Aorta (tissue), 5 donors: ENCODE results near the gene MOGAT1. TPM values are rescaled to one million over a fixed set of nuclear protein-coding genes. Genes with fewer than 3 reads are reported as not detected.

Source experiments
- ATAC-seq: fragments of 200-7000 bp; cut with Tn5 transposase; one replicate; pipeline ENCODE4 v1.9.1; 2022; ENCODE audit warnings: moderate library complexity; ENCODE audit not compliant: low FRiP score
- DNase-seq, 2 donors: peaks; one replicate each; pipeline ENCODE4 v3.0.0-alpha.2; 2020
- H3K27ac ChIP-seq, 2 donors: one replicate each; pipeline ENCODE4 v1.5.1; 2013; ENCODE audit warnings: low read length in 2 of 2, mild to moderate bottlenecking in 2 of 2, moderate library complexity in 2 of 2, control low read depth in 1 of 2, inconsistent platforms in 1 of 2, low read depth in 1 of 2
- H3K27me3 ChIP-seq, 2 donors: one replicate each; pipeline ENCODE4 v1.6.1; 2013; ENCODE audit warnings: control low read depth in 1 of 2, low read length in 1 of 2, mild to moderate bottlenecking in 1 of 2, moderate library complexity in 1 of 2; ENCODE audit not compliant: insufficient read depth in 2 of 2, control insufficient read depth in 1 of 2
- H3K36me3 ChIP-seq, 2 donors: one replicate each; pipeline ENCODE4 v1.6.1; 2013; ENCODE audit warnings: control low read depth in 1 of 2, low read length in 1 of 2, mild to moderate bottlenecking in 1 of 2; ENCODE audit not compliant: insufficient read depth in 2 of 2, control insufficient read depth in 1 of 2
- H3K4me1 ChIP-seq, 2 donors: one replicate each; pipeline ENCODE4 v1.6.1; 2013; ENCODE audit warnings: low read length in 2 of 2, control low read depth in 1 of 2, mild to moderate bottlenecking in 1 of 2, moderate library complexity in 1 of 2; ENCODE audit not compliant: insufficient read depth in 2 of 2, control insufficient read depth in 1 of 2
- H3K4me3 ChIP-seq, 2 donors: one replicate each; pipeline ENCODE4 v1.5.1; 2013; ENCODE audit warnings: low read length in 2 of 2, control low read depth in 1 of 2, mild to moderate bottlenecking in 1 of 2
- H3K9me3 ChIP-seq: one replicate; pipeline ENCODE4 v1.6.1; 2013; ENCODE audit warnings: mild to moderate bottlenecking, low read length; ENCODE audit not compliant: control insufficient read depth
- WGBS, 2 donors: extraction: QIAGEN DNeasy Blood & Tissue Kit; methylation state at CpG; one replicate each; pipeline ENCODE4 v1.1.7; 2013; 5-methylcytosine and 5-hydroxymethylcytosine counted together
- intact Hi-C, 2 donors: fragments of 100-400 bp; cut with DNase I; formaldehyde crosslinking; loops; one replicate each; pipeline versions ENCODE4 v1.14.2 to v1.15.0; 2022
- polyA plus RNA-seq, 2 donors: library from polyadenylated mRNA; stranded (reverse); fragments of 200-250 nt; gene quantifications; one replicate each; pipeline ENCODE4 v1.2.3, GENCODE V29; 2013
- total RNA-seq, 2 donors: library from RNA; stranded (reverse); fragmentation: NEBNext Ultra II Directional; extraction: Animal tissue kit (Norgen Biotek cat#: 25700); gene quantifications; one replicate each; pipeline ENCODE4 v1.2.1, GENCODE V29; 2021
- donor health status: healthy with polysubstance abuse.
- donor health status: Bipolar disorder and iron deficiency.
- donor health status: DM: no; HTN: no; CAD: no.
- donor health status: DM: no; HTN: no; CAD: no.
- donor health status: DM: yes; HTN: yes; CAD: no.

MOGAT1 gene
- total and polyA plus RNA-seq, 4 donors: not detected

- ATAC-seq (no peak), DNase-seq (no peak)
- H3K4me3 ChIP-seq: no peak overlapping the region
- H3K4me1 ChIP-seq: peaks cover 8 to 11% of the 10 kb centered on the region in 2 donors
- intact Hi-C loops: no loop called here
- WGBS, 2 donors: 82 to 83% methylated on average over 6 of the region's 6 CpGs
- H3K9me3 ChIP-seq: no peaks in the 10 kb centered on the region
- H3K36me3 ChIP-seq: no peaks in the 10 kb centered on the region
- H3K27me3 ChIP-seq: no peaks in the 10 kb centered on the region
- H3K27ac ChIP-seq: no peak overlapping the region
These were observed 65.5 kb downstream of the MOGAT1 start for GRCh38 chr2:222736924-222737323.

- no peaks in the 10 kb centered on the region for H3K9me3 ChIP-seq
- peaks cover 6 to 8% of the 10 kb centered on the region in 2 donors for H3K4me1 ChIP-seq
- no peaks in the 10 kb centered on the region for H3K27me3 ChIP-seq
- H3K36me3 ChIP-seq: no peaks in the 10 kb centered on the region
- DNase-seq (no peak), ATAC-seq (no peak)
- intact Hi-C loops: no loop called here
- H3K4me3 ChIP-seq: no peak overlapping the region
- 96% methylated on average over 5 of the region's 5 CpGs for WGBS, 2 donors
- H3K27ac ChIP-seq: no peak overlapping the region
These were observed 66.9 kb downstream of the MOGAT1 start for GRCh38 chr2:222738312-222738711.

GRCh38 chr2:222738809-222739208 lies 67.4 kb downstream of the MOGAT1 start:
- 72 to 73% methylated on average over 3 of the region's 3 CpGs for WGBS, 2 donors
- no peaks in the 10 kb centered on the region for H3K9me3 ChIP-seq
- peaks cover under 1 to 6% of the 10 kb centered on the region in 2 donors for H3K4me1 ChIP-seq
- no peak for DNase-seq
- no peaks in the 10 kb centered on the region for H3K27me3 ChIP-seq
- H3K36me3 ChIP-seq: no peaks in the 10 kb centered on the region
- no peak for ATAC-seq
- no peak overlapping the region for H3K4me3 ChIP-seq
- H3K27ac ChIP-seq: no peak overlapping the region
- intact Hi-C loops: no loop called here

GRCh38 chr2:222739939-222740338 lies 68.5 kb downstream of the MOGAT1 start:
- 93 to 94% methylated on average over 4 of the region's 4 CpGs for WGBS, 2 donors
- intact Hi-C loops: no loop called here
- DNase-seq: no peak
- H3K36me3 ChIP-seq: no peaks in the 10 kb centered on the region
- H3K4me3 ChIP-seq: no peak overlapping the region
- no peak overlapping the region for H3K27ac ChIP-seq
- no peak for ATAC-seq
- H3K9me3 ChIP-seq: no peaks in the 10 kb centered on the region
- no peaks in the 10 kb centered on the region for H3K27me3 ChIP-seq
- no peaks in the 10 kb centered on the region for H3K4me1 ChIP-seq

GRCh38 chr2:222743251-222743812 lies 71.9 kb downstream of the MOGAT1 start:
- Histone ChIP-seq H3K27ac (peak overlapping the region; percentile 4 to 49), H3K9me3 (no peaks in the 10 kb centered on the region), H3K27me3 (no peaks in the 10 kb centered on the region), H3K4me1 (peaks cover 0 to 10% of the 10 kb centered on the region in 2 donors), H3K36me3 (no peaks in the 10 kb centered on the region), H3K4me3 (peak overlapping the region in 1 of 2 donors; percentile 26)
- ATAC-seq: peak; percentile 43
- WGBS, 2 donors: 22 to 23% methylated on average over 10 of the region's 10 CpGs
- intact Hi-C loops: no loop called here
- DNase-seq: peak in 1 of 2 donors; percentile 60

GRCh38 chr2:222745836-222746559 lies 74.5 kb downstream of the MOGAT1 start:
- Histone ChIP-seq H3K27ac (peak overlapping the region in 1 of 2 donors; percentile 27), H3K4me3 (no peak overlapping the region), H3K36me3 (no peaks in the 10 kb centered on the region), H3K27me3 (no peaks in the 10 kb centered on the region), H3K9me3 (no peaks in the 10 kb centered on the region), H3K4me1 (peaks cover 0 to 10% of the 10 kb centered on the region in 2 donors)
- no peak for ATAC-seq
- 19 to 45% methylated on average over 7 to 8 of the region's 8 CpGs for whole genome bisulfite sequencing, 2 donors
- no peak for DNase-seq
- intact Hi-C loops: no loop called here

GRCh38 chr2:222747526-222748160 lies 76.2 kb downstream of the MOGAT1 start:
- H3K4me3 ChIP-seq: no peak overlapping the region
- peaks cover under 1 to 10% of the 10 kb centered on the region in 2 donors for H3K4me1 ChIP-seq
- 70 to 74% methylated on average over 5 of the region's 5 CpGs for WGBS, 2 donors
- H3K27ac ChIP-seq: no peak overlapping the region
- DNase-seq (no peak), ATAC-seq (no peak)
- H3K36me3 ChIP-seq: no peaks in the 10 kb centered on the region
- no peaks in the 10 kb centered on the region for H3K27me3 ChIP-seq
- no peaks in the 10 kb centered on the region for H3K9me3 ChIP-seq
- intact Hi-C loops: no loop called here

- Histone ChIP-seq H3K4me1 (peaks cover 7 to 19% of the 10 kb centered on the region in 2 donors), H3K27me3 (no peaks in the 10 kb centered on the region), H3K27ac (no peak overlapping the region), H3K4me3 (no peak overlapping the region), H3K9me3 (no peaks in the 10 kb centered on the region), H3K36me3 (no peaks in the 10 kb centered on the region)
- DNase-seq (no peak), ATAC-seq (no peak)
- intact Hi-C loops: loop anchor here in 1 of 2 donors (5.0 kb wide), 1 partner anchor 43 kb away; no protein-coding TSS in a partner anchor
- 81 to 88% methylated on average over 3 of the region's 3 CpGs for WGBS, 2 donors
These were observed 79.1 kb downstream of the MOGAT1 start for GRCh38 chr2:222750533-222750932.
